ENCODE data around the gene ZC3H8.

Gene ZC3H8

GRCh38 chr2:112198780-112199179 lies 56.1 kb downstream of the ZC3H8 start:
- no peak overlapping the region for H3K27ac ChIP-seq (ENCODE audit: low read length, poor library complexity, severe bottlenecking)
- H3K4me2 ChIP-seq (ENCODE audit: low read length, poor library complexity, severe bottlenecking), result no peak overlapping the region
- no peak overlapping the region for H3K23ac ChIP-seq (ENCODE audit: low read length in 2 of 2)
- peaks cover 11% of the 10 kb centered on the region for H3K9me3 ChIP-seq (ENCODE audit: control insufficient read depth, low read length)
- H3K27me3 ChIP-seq (ENCODE audit: control insufficient read depth in 1 of 2, insufficient read depth in 1 of 2, low read length in 2 of 2), result peaks cover 0 to 21% of the 10 kb centered on the region in 2 experiments
- no peak overlapping the region for H2BK120ac ChIP-seq (ENCODE audit: low read depth, low read length)
- no peak overlapping the region for H3K4ac ChIP-seq (ENCODE audit: low read depth in 1 of 2, low read length in 2 of 2)
- H3K4me1 ChIP-seq (ENCODE audit: control insufficient read depth, insufficient read depth, low read depth, low read length), result no peaks in the 10 kb centered on the region
- no peak overlapping the region for H3K4me3 ChIP-seq (ENCODE audit: insufficient read depth in 1 of 2, low read depth in 1 of 2, low read length in 2 of 2)
- H2AFZ ChIP-seq (ENCODE audit: low read depth, low read length), result no peak overlapping the region
- H4K8ac ChIP-seq (ENCODE audit: low read length), result no peak overlapping the region
- no peaks in the 10 kb centered on the region for H3K36me3 ChIP-seq (ENCODE audit: control insufficient read depth in 1 of 2, insufficient read depth in 2 of 2, low read depth in 1 of 2, low read length in 2 of 2)
- no peak overlapping the region for H4K91ac ChIP-seq (ENCODE audit: low read length)
- H3K9ac ChIP-seq (ENCODE audit: low read length), result no peak overlapping the region
- DNase-seq, result no peak
- H2BK5ac ChIP-seq (ENCODE audit: low read depth, low read length, poor library complexity, severe bottlenecking), result no peak overlapping the region
- no peaks in the 10 kb centered on the region for H3K79me1 ChIP-seq (replicated peaks; ENCODE audit: low read length, poor library complexity, severe bottlenecking)
- no peak overlapping the region for H2AK5ac ChIP-seq (ENCODE audit: low read length, severe bottlenecking)
- H3K14ac ChIP-seq (ENCODE audit: low read length in 2 of 2), result no peak overlapping the region
- no peak overlapping the region for H2BK15ac ChIP-seq (ENCODE audit: low read depth, poor library complexity, severe bottlenecking)
- no peak overlapping the region for H3K18ac ChIP-seq (ENCODE audit: low read depth in 1 of 2, low read length in 2 of 2)
- H2BK12ac ChIP-seq (ENCODE audit: low read length in 2 of 2), result no peak overlapping the region

DNA sequence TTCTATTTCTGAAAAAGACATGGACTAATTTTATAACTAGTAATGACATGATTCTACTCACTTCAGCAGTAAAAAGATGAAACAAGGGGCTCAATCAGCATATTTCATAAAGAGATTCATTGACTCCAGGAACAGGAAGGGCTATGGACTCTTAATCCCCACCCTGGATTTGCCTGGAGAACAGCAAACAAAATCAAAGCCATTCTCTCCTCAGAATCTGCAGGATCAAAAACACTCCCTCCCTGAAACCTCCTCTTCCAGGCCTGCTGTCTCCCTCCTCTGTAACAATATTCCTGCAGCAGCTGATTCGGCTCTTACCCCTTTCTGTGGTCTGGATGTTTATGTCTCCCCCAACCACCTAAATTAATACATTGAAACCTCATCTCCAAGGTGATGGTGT lies 57.0 kb downstream of the ZC3H8 start:
- Histone ChIP-seq H2BK5ac (ENCODE audit: low read depth, low read length, poor library complexity, severe bottlenecking) (no peak overlapping the region), H3K4me2 (ENCODE audit: low read length, poor library complexity, severe bottlenecking) (no peak overlapping the region), H2BK12ac (ENCODE audit: low read length in 2 of 2) (no peak overlapping the region), H3K79me1 (replicated peaks; ENCODE audit: low read length, poor library complexity, severe bottlenecking) (no peaks in the 10 kb centered on the region), H2AFZ (ENCODE audit: low read depth, low read length) (no peak overlapping the region), H3K9me3 (ENCODE audit: control insufficient read depth, low read length) (peaks cover 5% of the 10 kb centered on the region), H4K91ac (ENCODE audit: low read length) (no peak overlapping the region), H3K14ac (ENCODE audit: low read length in 2 of 2) (no peak overlapping the region), H3K27me3 (ENCODE audit: control insufficient read depth in 1 of 2, insufficient read depth in 1 of 2, low read length in 2 of 2) (peaks cover 0 to 21% of the 10 kb centered on the region in 2 experiments), H2AK5ac (ENCODE audit: low read length, severe bottlenecking) (no peak overlapping the region), H3K4me1 (ENCODE audit: control insufficient read depth, insufficient read depth, low read depth, low read length) (no peaks in the 10 kb centered on the region), H3K18ac (ENCODE audit: low read depth in 1 of 2, low read length in 2 of 2) (no peak overlapping the region), H3K27ac (ENCODE audit: low read length, poor library complexity, severe bottlenecking) (no peak overlapping the region), H4K8ac (ENCODE audit: low read length) (no peak overlapping the region), H2BK120ac (ENCODE audit: low read depth, low read length) (no peak overlapping the region), H3K4me3 (ENCODE audit: insufficient read depth in 1 of 2, low read depth in 1 of 2, low read length in 2 of 2) (no peak overlapping the region), H3K23ac (ENCODE audit: low read length in 2 of 2) (no peak overlapping the region), H3K4ac (ENCODE audit: low read depth in 1 of 2, low read length in 2 of 2) (no peak overlapping the region), H2BK15ac (ENCODE audit: low read depth, poor library complexity, severe bottlenecking) (no peak overlapping the region), H3K9ac (ENCODE audit: low read length) (no peak overlapping the region), H3K36me3 (ENCODE audit: control insufficient read depth in 1 of 2, insufficient read depth in 2 of 2, low read depth in 1 of 2, low read length in 2 of 2) (no peaks in the 10 kb centered on the region)
- DNase-seq, result no peak
- WGBS, result 100% methylated on average over 1 of the region's 1 CpG

- no peak overlapping the region for H3K4me2 ChIP-seq (ENCODE audit: low read length, poor library complexity, severe bottlenecking)
- no peak overlapping the region for H2BK15ac ChIP-seq (ENCODE audit: low read depth, poor library complexity, severe bottlenecking)
- H3K79me1 ChIP-seq (replicated peaks; ENCODE audit: low read length, poor library complexity, severe bottlenecking), result no peaks in the 10 kb centered on the region
- no peak overlapping the region for H3K4ac ChIP-seq (ENCODE audit: low read depth in 1 of 2, low read length in 2 of 2)
- no peaks in the 10 kb centered on the region for H3K9me3 ChIP-seq (ENCODE audit: control insufficient read depth, low read length)
- H4K8ac ChIP-seq (ENCODE audit: low read length), result no peak overlapping the region
- no peak overlapping the region for H4K91ac ChIP-seq (ENCODE audit: low read length)
- H3K18ac ChIP-seq (ENCODE audit: low read depth in 1 of 2, low read length in 2 of 2), result no peak overlapping the region
- no peak for DNase-seq
- no peaks in the 10 kb centered on the region for H3K36me3 ChIP-seq (ENCODE audit: control insufficient read depth in 1 of 2, insufficient read depth in 2 of 2, low read depth in 1 of 2, low read length in 2 of 2)
- H2AFZ ChIP-seq (ENCODE audit: low read depth, low read length), result no peak overlapping the region
- H3K27me3 ChIP-seq (ENCODE audit: control insufficient read depth in 1 of 2, insufficient read depth in 1 of 2, low read length in 2 of 2), result peaks cover 0 to 21% of the 10 kb centered on the region in 2 experiments
- H3K4me1 ChIP-seq (ENCODE audit: control insufficient read depth, insufficient read depth, low read depth, low read length), result no peaks in the 10 kb centered on the region
- H3K9ac ChIP-seq (ENCODE audit: low read length), result no peak overlapping the region
- H3K27ac ChIP-seq (ENCODE audit: low read length, poor library complexity, severe bottlenecking), result no peak overlapping the region
- no peak overlapping the region for H3K23ac ChIP-seq (ENCODE audit: low read length in 2 of 2)
- H2BK120ac ChIP-seq (ENCODE audit: low read depth, low read length), result no peak overlapping the region
- no peak overlapping the region for H3K14ac ChIP-seq (ENCODE audit: low read length in 2 of 2)
- H2BK5ac ChIP-seq (ENCODE audit: low read depth, low read length, poor library complexity, severe bottlenecking), result no peak overlapping the region
- H2AK5ac ChIP-seq (ENCODE audit: low read length, severe bottlenecking), result no peak overlapping the region
- no peak overlapping the region for H3K4me3 ChIP-seq (ENCODE audit: insufficient read depth in 1 of 2, low read depth in 1 of 2, low read length in 2 of 2)
- no peak overlapping the region for H2BK12ac ChIP-seq (ENCODE audit: low read length in 2 of 2)
Observed at GRCh38 chr2:112195950-112196349, 58.9 kb downstream of the ZC3H8 start.

DNA sequence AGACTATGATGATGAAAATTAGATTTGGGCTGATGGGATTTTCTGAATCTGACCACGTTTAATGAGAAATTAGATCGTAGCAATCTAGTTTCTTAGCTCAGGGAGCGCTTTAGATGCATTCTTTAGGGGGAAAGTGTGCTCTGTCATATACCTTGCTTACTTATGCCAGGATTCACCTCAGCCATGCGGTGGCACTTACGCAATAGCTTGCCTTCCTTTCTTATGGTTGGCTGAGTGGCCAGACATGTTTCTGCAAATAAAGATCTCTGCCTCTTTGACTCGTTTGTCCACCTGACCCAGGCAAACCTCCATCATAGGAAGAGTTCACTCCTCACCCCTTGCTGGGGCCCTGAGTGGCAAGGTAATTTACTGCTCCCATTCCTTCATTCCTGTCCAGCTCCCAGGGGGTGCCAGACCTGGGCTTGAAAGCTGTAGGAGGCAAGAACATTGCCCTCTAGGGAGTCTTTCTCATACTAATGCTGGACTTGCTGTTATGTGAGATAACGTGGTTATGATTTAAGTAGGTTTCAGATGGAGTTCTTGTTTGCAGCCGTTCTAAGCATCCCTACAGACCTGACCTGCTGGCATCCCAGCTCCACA lies 59.6 kb downstream of the ZC3H8 start:
- Histone ChIP-seq H3K9me3 (ENCODE audit: control insufficient read depth, low read length) (no peaks in the 10 kb centered on the region), H3K14ac (ENCODE audit: low read length in 2 of 2) (no peak overlapping the region), H2AK5ac (ENCODE audit: low read length, severe bottlenecking) (no peak overlapping the region), H3K9ac (ENCODE audit: low read length) (no peak overlapping the region), H3K36me3 (ENCODE audit: control insufficient read depth in 1 of 2, insufficient read depth in 2 of 2, low read depth in 1 of 2, low read length in 2 of 2) (no peaks in the 10 kb centered on the region), H3K27ac (ENCODE audit: low read length, poor library complexity, severe bottlenecking) (no peak overlapping the region), H4K91ac (ENCODE audit: low read length) (peak overlapping the region; percentile 19), H2BK5ac (ENCODE audit: low read depth, low read length, poor library complexity, severe bottlenecking) (no peak overlapping the region), H3K4ac (ENCODE audit: low read depth in 1 of 2, low read length in 2 of 2) (no peak overlapping the region), H4K8ac (ENCODE audit: low read length) (no peak overlapping the region), H2AFZ (ENCODE audit: low read depth, low read length) (no peak overlapping the region), H3K4me3 (ENCODE audit: insufficient read depth in 1 of 2, low read depth in 1 of 2, low read length in 2 of 2) (no peak overlapping the region), H2BK12ac (ENCODE audit: low read length in 2 of 2) (no peak overlapping the region), H2BK15ac (ENCODE audit: low read depth, poor library complexity, severe bottlenecking) (no peak overlapping the region), H3K18ac (ENCODE audit: low read depth in 1 of 2, low read length in 2 of 2) (no peak overlapping the region), H3K4me2 (ENCODE audit: low read length, poor library complexity, severe bottlenecking) (no peak overlapping the region), H3K4me1 (ENCODE audit: control insufficient read depth, insufficient read depth, low read depth, low read length) (no peaks in the 10 kb centered on the region), H2BK120ac (ENCODE audit: low read depth, low read length) (no peak overlapping the region), H3K27me3 (ENCODE audit: control insufficient read depth in 1 of 2, insufficient read depth in 1 of 2, low read length in 2 of 2) (peaks cover 0 to 21% of the 10 kb centered on the region in 2 experiments), H3K23ac (ENCODE audit: low read length in 2 of 2) (no peak overlapping the region), H3K79me1 (replicated peaks; ENCODE audit: low read length, poor library complexity, severe bottlenecking) (no peaks in the 10 kb centered on the region)
- DNase-seq, result no peak
- WGBS, result 85% methylated on average over 8 of the region's 8 CpGs
